ES-I3 (cell line): ENCODE measurements around the gene TRIM50.
"Not testable (repeated sequence)": the region's sequence is repeated elsewhere in the genome, so short reads cannot be mapped to it uniquely, and the experiment has no call there.

Source experiments
- H3K36me3 ChIP-seq: 2 replicates; pipeline ENCODE4 v1.6.1; 2013; ENCODE audit warnings: mild to moderate bottlenecking, low read length, control low read depth, moderate library complexity; ENCODE audit not compliant: insufficient read depth
- H3K4me1 ChIP-seq: 2 replicates; pipeline ENCODE4 v1.6.1; 2013; ENCODE audit warnings: mild to moderate bottlenecking, control low read depth, low read length; ENCODE audit not compliant: insufficient read depth
- H3K9ac ChIP-seq: 2 replicates; pipeline ENCODE4 v1.6.1; 2013; ENCODE audit warnings: low read depth, mild to moderate bottlenecking, low read length, moderate library complexity
- H3K9me3 ChIP-seq: 2 replicates; pipeline ENCODE4 v1.6.1; 2013; ENCODE audit warnings: mild to moderate bottlenecking, low read length, moderate library complexity; ENCODE audit not compliant: control insufficient read depth, insufficient read depth

The TRIM50 gene

GRCh38 chr7:73314271-73314670 is 13.6 kb downstream of the TRIM50 start:
- H3K9ac ChIP-seq: no peak overlapping the region

DNA sequence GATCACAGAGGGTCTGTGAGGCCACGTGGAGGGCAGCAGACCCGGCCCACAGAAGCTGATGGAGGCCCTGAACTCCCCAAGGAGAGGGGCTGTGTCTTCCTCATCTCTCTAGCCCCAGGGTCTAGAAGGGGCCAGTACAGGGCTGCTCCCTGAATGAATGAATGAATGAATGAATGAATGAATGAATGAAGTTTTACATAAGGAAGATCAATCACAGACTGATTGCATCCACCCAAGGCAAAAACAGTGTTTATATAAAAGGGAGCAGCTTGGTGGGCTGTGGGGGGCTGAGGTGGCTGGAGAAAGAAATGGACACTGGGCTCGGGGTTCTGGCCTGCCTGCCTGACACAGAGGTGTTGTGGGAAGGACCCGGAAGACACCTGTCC is 14.4 kb downstream of the TRIM50 start:
- H3K4me1 ChIP-seq: no peaks in the 10 kb centered on the region
- no peak overlapping the region for H3K9ac ChIP-seq
- H3K9me3 ChIP-seq: no peaks in the 10 kb centered on the region
- no peaks in the 10 kb centered on the region for H3K36me3 ChIP-seq

More at GRCh38 chr7:73314271-73314670, 13.6 kb downstream of the TRIM50 start:
- no peaks in the 10 kb centered on the region for H3K4me1 ChIP-seq
- no peaks in the 10 kb centered on the region for H3K9me3 ChIP-seq
- H3K36me3 ChIP-seq: no peaks in the 10 kb centered on the region

- Histone ChIP-seq H3K4me1 (no peaks in the 10 kb centered on the region), H3K36me3 (no peaks in the 10 kb centered on the region), H3K9ac (no peak overlapping the region), H3K9me3 (no peaks in the 10 kb centered on the region)
These were observed 14.9 kb downstream of the TRIM50 start for GRCh38 chr7:73312831-73313520.

- not testable (repeated sequence) for H3K36me3 ChIP-seq, H3K9ac ChIP-seq, H3K4me1 ChIP-seq, H3K9me3 ChIP-seq
These were observed 16.5 kb downstream of the TRIM50 start for GRCh38 chr7:73311421-73311820.

DNA sequence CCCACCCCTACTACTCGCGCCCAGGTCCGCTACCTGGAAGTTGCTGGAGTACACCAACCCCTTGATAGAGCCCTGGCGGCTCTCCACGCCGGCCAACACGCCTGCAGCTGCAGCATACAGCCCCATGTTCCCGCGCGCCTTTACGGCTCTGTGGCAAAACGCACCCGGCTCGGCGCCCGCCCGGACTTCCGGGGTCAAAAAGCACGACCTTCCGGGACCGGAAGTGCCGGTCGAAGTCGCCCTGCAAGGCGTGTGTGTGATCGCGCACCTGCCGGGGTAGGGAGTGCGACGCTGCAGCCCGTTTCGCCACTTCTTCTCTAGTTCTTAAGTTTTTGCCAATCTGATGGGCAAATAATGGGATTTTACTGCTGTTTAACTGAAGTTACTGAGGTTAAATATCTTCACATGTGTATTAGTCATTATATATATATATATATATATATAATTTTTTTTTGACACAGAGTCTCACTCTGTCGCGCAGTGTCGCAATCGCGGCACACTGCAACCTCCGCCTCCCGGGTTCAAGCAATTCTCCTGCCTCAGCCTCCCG is 19.1 kb downstream of the TRIM50 start, which contains the start of gene NSUN5:
Gene NSUN5, minus strand, starts transcription at position 162 of the 550 bp plus-strand sequence. Its CDS starts 36 bp downstream, at position 126.
- Histone ChIP-seq H3K9ac (peak within 1 kb of the TSS; percentile 87), H3K9me3 (no peaks in the 10 kb centered on the region), H3K36me3 (peaks cover 15% of the 10 kb centered on the region), H3K4me1 (peaks cover 3% of the 10 kb centered on the region; the same call in 1 of the 2 replicates)

DNA sequence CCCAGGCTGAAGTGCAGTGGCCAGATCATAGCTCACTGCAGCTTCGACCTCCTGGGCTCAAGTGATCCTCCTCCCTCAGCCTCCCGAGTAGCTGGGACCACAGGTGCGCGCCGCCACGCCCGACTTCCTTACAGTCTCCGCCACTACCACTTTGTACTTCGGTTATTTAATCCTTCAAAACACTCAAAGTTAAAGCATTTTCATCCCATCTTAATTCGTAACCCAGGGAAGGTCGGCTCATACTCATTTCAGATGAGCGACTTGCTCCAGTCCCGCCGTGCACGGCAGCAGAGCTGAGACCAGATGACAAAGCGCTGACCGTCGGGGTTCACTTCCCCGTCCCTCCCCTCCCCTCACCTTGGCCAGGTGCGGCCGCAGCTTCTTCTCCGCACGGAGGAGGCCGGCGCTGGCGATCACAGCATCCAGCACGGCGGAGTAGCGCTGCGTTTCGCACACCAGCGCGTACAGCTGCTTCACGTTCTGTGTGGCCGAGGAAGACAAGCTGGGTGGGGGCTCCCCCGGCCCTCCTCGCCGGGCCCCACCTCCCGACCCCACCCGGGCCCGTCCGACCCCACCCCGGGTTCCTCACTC is 19.7 kb downstream of the TRIM50 start:
- Histone ChIP-seq H3K9me3 (no peaks in the 10 kb centered on the region), H3K4me1 (peaks cover 3% of the 10 kb centered on the region; the same call in 1 of the 2 replicates), H3K9ac (peak overlapping the region; percentile 87), H3K36me3 (peaks cover 16% of the 10 kb centered on the region)

DNA sequence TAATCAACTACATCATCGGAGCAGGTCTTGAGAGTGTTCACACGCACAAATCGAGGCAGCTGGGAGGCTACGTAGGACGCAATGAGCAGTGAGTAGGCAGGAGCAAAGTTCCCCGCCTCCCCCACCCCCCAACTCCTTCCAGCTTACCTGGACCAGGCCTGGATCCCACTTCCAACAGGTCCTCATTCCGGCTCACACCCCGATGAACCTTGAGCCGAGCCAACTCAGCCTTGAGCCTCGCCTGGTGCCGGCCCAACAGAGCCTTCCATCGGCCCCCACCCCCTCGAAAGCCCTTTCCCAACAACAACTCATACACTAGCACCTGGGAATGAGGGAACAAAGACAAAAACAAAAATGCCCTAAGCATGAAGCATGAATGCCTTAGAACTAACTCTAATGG is 20.4 kb downstream of the TRIM50 start:
- Histone ChIP-seq H3K4me1 (peaks cover 3% of the 10 kb centered on the region; the same call in 1 of the 2 replicates), H3K9me3 (no peaks in the 10 kb centered on the region), H3K36me3 (peaks cover 16% of the 10 kb centered on the region), H3K9ac (peak overlapping the region; percentile 87; the same call in 1 of the 2 replicates)

DNA sequence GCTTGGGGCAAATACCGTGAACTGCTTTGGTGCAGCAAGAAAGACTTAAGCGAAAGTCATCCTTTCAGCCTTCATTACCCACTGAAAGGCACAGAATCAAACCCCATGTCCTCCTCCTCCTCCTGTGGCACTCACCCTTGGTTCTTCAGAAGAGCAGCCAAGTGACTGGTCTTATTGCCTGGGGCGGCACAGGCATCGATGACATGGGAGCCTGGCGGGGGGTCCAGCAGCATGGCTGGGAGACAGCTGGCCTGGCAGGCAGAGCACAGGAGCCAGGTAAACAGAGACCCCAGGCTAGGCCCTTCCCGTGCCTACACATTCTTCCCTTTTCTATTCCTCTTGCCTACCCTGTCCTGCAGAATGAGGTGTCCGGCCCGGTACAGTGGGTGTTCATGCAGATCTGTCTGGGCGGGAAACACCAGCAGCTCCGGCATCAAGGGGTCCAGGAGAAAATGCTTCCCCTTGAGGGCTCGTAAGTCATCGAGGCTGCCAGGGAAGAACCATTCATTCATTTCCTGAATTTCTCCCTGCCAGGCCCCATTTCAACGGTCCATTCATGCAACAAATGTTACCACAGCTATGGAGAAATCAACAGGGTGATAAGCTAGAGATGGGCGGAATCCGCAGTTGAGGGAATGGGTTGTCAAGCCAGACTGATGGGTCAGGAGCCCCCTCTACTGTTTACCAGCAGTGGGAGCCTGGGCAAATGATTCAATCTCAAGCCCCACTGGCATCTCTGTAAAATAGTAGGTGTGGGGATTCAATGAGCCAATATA is 23.1 kb downstream of the TRIM50 start:
- H3K4me1 ChIP-seq, H3K9me3 ChIP-seq, H3K9ac ChIP-seq: not testable (repeated sequence)
- peaks cover 16% of the 10 kb centered on the region for H3K36me3 ChIP-seq

DNA sequence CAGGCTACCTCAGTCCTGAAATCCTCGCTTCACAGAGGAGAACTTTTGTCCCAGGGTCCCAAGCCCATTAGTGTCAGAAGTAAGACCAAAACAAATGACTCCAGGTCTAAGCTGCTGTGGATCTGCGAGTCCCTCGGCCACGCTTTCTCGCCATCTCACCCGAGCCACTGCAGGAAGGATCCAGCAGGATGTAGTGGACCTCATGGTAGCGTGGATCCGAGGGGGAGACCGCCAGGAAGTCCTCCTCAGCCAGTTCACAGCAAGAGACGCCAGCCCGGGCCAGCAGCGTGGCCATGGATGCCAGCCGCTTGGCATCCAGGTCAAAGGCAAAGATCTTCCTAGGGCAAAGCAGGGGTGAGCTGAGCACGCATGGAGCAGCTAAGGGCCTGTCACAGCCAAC is 23.8 kb downstream of the TRIM50 start:
- Histone ChIP-seq H3K9me3 (no peaks in the 10 kb centered on the region), H3K9ac (no peak overlapping the region), H3K4me1 (peaks cover 3% of the 10 kb centered on the region; the same call in 1 of the 2 replicates), H3K36me3 (peaks cover 16% of the 10 kb centered on the region)

DNA sequence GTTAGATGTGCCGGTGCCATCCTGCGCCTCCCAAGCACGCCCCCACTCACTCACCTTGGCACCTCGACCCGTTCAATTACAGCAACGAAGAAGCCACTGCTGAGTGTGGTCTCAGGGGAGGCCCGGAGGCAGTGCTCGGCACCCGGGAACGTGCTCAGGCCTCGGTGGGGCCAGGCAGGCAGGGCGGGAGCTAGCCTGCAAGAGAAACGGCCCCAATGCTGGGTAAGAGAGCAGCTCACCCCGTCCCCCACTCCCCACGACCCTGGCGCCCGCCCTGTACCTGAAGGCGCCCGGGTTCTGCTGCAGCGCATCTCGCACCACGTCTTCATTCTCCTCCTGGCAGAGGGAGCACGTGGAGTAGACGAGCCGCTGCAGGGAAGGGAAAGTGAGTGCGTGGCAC is 24.3 kb downstream of the TRIM50 start:
- Histone ChIP-seq H3K9ac (no peak overlapping the region), H3K36me3 (peaks cover 16% of the 10 kb centered on the region), H3K9me3 (no peaks in the 10 kb centered on the region), H3K4me1 (peaks cover 3% of the 10 kb centered on the region; the same call in 1 of the 2 replicates)

GRCh38 chr7:73302846-73303245 is 25.0 kb downstream of the TRIM50 start:
- not testable (repeated sequence) for H3K4me1 ChIP-seq, H3K9me3 ChIP-seq, H3K9ac ChIP-seq
- H3K36me3 ChIP-seq: peaks cover 16% of the 10 kb centered on the region

DNA sequence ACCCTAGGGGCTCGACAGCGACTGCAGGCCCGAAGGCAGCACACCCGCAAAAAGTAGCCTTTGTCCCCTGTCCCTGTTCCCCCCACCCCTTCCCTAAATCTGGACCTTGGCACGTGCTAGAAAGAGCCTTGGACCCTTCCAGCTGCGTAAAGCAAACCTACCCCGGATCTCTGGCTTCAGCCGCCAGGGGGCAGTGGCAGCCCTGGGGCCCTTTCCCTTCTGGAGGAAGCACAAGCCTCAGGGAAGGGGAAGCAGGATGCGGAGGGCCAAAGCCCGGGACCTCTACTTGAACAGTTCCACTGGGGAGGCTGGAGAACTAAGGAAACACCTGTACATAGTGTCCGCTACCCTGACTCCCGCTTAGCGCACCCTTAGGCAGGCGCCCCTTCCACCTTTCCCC is 26.8 kb downstream of the TRIM50 start:
- H3K36me3 ChIP-seq, H3K9ac ChIP-seq, H3K4me1 ChIP-seq, H3K9me3 ChIP-seq: not testable (repeated sequence)

- H3K36me3 ChIP-seq, H3K4me1 ChIP-seq, H3K9ac ChIP-seq, H3K9me3 ChIP-seq: not testable (repeated sequence)
These were observed 28.1 kb downstream of the TRIM50 start for GRCh38 chr7:73299812-73300211.

DNA sequence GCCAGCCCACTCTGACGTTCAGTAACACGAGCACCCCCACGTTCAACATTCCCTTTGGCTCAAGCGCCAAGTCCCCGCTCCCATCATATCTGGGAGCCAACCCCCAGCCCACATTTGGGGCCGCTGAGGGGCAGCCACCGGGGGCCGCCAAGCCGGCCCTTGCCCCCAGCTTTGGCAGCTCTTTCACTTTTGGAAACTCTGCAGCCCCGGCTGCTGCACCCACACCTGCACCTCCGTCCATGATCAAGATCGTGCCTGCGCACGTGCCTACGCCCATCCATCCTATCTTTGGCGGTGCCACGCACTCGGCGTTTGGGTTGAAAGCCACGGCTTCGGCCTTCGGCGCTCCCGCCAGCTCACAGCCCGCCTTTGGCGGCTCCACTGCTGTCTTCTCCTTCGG is 30.2 kb downstream of the TRIM50 start:
- not testable (repeated sequence) for H3K9me3 ChIP-seq, H3K4me1 ChIP-seq, H3K36me3 ChIP-seq, H3K9ac ChIP-seq
